ENCODE measurements around the gene TMEM170A.

DNA sequence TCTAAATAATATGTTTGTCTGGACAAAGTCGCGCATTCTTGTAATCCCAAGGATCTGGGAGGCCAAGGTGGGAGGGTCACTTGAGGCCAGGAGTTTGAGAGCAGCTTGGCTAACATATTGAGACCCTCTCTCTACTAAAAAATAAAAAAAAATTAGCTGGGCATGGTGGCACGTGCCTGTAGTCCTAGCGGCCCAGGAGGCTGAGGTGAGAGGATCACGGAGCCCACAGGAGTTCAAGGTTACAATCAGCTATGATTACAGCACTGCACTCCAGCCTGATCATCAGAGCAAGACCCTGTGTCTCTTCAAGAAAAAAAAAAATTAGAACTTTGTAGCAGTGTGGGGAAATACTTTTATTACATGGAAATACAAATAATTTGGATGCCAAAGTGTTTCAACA lies 36.9 kb upstream of the TMEM170A start:
- TF ChIP-seq, protein P1, sequence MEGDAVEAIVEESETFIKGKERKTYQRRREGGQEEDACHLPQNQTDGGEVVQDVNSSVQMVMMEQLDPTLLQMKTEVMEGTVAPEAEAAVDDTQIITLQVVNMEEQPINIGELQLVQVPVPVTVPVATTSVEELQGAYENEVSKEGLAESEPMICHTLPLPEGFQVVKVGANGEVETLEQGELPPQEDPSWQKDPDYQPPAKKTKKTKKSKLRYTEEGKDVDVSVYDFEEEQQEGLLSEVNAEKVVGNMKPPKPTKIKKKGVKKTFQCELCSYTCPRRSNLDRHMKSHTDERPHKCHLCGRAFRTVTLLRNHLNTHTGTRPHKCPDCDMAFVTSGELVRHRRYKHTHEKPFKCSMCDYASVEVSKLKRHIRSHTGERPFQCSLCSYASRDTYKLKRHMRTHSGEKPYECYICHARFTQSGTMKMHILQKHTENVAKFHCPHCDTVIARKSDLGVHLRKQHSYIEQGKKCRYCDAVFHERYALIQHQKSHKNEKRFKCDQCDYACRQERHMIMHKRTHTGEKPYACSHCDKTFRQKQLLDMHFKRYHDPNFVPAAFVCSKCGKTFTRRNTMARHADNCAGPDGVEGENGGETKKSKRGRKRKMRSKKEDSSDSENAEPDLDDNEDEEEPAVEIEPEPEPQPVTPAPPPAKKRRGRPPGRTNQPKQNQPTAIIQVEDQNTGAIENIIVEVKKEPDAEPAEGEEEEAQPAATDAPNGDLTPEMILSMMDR (optimal IDR thresholded peaks at IDR 0.05 in 1 of 3, IDR thresholded peaks at IDR 0.05 in 1 of 3, conservative IDR thresholded peaks at IDR 0.05 in 1 of 3; ENCODE audit: extremely low read depth in 1 of 3, insufficient read depth in 2 of 3, low read length in 3 of 3) = no peak
- no peak for TF ChIP-seq EZH2 (IDR thresholded peaks at IDR 0.05; ENCODE audit: low read length)

Data from keratinocyte (primary cell).